ENCODE data around the gene WDR1.

Gene WDR1

DNA sequence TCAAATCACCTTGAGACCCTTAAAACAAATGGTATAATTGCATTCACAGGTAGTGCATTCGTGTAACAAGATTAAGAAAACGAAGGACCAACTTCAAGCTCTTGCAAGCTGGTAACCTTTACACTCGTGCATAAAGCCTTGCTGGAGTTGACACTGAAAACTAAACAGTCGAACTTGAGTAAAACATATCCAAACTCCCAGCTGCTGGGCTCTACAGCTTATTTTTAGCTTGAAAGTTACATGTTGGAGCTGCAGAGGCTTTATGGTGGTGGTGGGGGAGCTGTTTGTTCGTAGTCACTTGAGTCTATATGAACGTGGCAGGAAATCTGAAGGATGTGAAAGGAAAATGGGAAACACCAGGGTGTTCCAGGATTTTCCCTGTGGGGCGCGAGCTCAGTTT lies 2.7 kb upstream of the WDR1 start:
- Histone ChIP-seq H3F3A (ENCODE audit: insufficient read depth, low read length) (no peaks in the 10 kb centered on the region), H4K20me1 (ENCODE audit: insufficient read depth, low read length) (no peaks in the 10 kb centered on the region), H3K4me3 (ENCODE audit: low read depth, low read length, poor library complexity, severe bottlenecking) (no peak overlapping the region), H2AFZ (ENCODE audit: low read length) (no peak overlapping the region), H3K4me2 (ENCODE audit: low read length) (no peak overlapping the region), H3K9ac (ENCODE audit: low read length) (no peak overlapping the region), H3K9me3 (ENCODE audit: low read length) (no peaks in the 10 kb centered on the region), H3K27me3 (ENCODE audit: insufficient read depth, low read length) (no peaks in the 10 kb centered on the region), H3K4me1 (ENCODE audit: insufficient read depth, low read length, severe bottlenecking) (peaks cover 21% of the 10 kb centered on the region), H3K79me2 (ENCODE audit: insufficient read depth, low read length) (no peaks in the 10 kb centered on the region), H3K9me2 (ENCODE audit: low read depth, low read length) (no peaks in the 10 kb centered on the region), H3K36me3 (ENCODE audit: insufficient read depth, low read length) (peaks cover 14% of the 10 kb centered on the region), H3K27ac (ENCODE audit: low read depth, low read length, poor library complexity, severe bottlenecking) (no peak overlapping the region)
- TF ChIP-seq, protein P1, sequence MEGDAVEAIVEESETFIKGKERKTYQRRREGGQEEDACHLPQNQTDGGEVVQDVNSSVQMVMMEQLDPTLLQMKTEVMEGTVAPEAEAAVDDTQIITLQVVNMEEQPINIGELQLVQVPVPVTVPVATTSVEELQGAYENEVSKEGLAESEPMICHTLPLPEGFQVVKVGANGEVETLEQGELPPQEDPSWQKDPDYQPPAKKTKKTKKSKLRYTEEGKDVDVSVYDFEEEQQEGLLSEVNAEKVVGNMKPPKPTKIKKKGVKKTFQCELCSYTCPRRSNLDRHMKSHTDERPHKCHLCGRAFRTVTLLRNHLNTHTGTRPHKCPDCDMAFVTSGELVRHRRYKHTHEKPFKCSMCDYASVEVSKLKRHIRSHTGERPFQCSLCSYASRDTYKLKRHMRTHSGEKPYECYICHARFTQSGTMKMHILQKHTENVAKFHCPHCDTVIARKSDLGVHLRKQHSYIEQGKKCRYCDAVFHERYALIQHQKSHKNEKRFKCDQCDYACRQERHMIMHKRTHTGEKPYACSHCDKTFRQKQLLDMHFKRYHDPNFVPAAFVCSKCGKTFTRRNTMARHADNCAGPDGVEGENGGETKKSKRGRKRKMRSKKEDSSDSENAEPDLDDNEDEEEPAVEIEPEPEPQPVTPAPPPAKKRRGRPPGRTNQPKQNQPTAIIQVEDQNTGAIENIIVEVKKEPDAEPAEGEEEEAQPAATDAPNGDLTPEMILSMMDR (IDR thresholded peaks at IDR 0.05; ENCODE audit: low read length) = no peak
- TF ChIP-seq EZH2 (IDR thresholded peaks at IDR 0.05; ENCODE audit: borderline replicate concordance, low read length) = no peak

DNA sequence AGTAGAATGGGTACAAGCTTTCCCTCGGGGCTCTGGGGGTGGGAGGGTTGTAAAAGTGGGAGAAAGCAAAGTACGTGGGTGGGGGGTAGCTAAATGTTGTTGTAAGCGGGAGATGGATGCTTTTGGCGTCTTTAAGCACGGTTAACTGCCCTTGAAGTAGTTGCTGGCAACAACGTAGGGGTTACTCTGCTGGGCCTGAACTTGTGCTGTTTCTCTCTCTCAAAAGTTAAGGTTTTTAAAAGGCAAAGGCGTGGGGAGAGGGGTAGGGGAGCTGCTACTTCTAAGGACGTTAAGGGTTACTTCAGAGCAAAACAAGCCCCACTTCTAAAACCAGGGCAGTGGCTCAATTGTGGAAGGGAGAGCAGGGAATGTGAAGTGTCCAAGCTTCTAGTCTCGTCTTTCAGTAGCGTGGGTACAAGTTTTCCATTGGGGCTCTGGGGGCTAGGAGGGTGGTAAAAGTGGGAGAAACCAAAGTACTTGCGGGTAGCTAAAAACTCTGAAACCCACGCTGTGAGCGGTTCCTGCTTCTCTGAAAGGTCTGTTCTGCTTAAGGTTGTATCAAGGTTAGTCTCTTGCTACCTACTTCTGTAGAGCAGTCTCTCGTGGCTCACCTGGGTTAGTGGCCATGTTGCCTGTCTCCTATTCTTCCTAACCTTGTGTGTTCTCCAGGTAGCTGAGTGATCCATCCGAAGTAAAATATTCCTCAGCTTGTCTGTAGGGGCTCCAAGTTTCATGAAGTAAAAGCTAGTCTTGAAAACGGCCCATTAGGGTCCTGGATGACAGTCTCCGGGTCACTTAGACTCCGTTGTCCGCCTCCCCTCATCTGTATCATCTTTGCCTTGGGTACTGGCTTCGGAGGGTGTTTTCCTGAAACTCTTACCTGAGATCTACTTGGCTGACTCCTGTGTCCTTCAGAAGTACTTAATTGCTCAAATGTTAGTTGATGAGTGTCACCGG lies 1.7 kb upstream of the WDR1 start:
- Histone ChIP-seq H3K9me2 (ENCODE audit: low read depth, low read length) (no peaks in the 10 kb centered on the region), H4K20me1 (ENCODE audit: insufficient read depth, low read length) (no peaks in the 10 kb centered on the region), H3K9ac (ENCODE audit: low read length) (peak overlapping the region; percentile 81; the same call in 1 of the 2 replicates), H3F3A (ENCODE audit: insufficient read depth, low read length) (no peaks in the 10 kb centered on the region), H3K4me1 (ENCODE audit: insufficient read depth, low read length, severe bottlenecking) (peaks cover 21% of the 10 kb centered on the region), H3K4me3 (ENCODE audit: low read depth, low read length, poor library complexity, severe bottlenecking) (peak overlapping the region; percentile 89), H3K27ac (ENCODE audit: low read depth, low read length, poor library complexity, severe bottlenecking) (no peak overlapping the region), H3K36me3 (ENCODE audit: insufficient read depth, low read length) (peaks cover 23% of the 10 kb centered on the region), H3K4me2 (ENCODE audit: low read length) (peak overlapping the region; percentile 73), H2AFZ (ENCODE audit: low read length) (no peak overlapping the region), H3K79me2 (ENCODE audit: insufficient read depth, low read length) (no peaks in the 10 kb centered on the region), H3K27me3 (ENCODE audit: insufficient read depth, low read length) (no peaks in the 10 kb centered on the region), H3K9me3 (ENCODE audit: low read length) (no peaks in the 10 kb centered on the region)
- TF ChIP-seq, protein P1 (IDR thresholded peaks at IDR 0.05; ENCODE audit: low read length) = no peak
- no peak for TF ChIP-seq EZH2 (IDR thresholded peaks at IDR 0.05; ENCODE audit: borderline replicate concordance, low read length)

DNA sequence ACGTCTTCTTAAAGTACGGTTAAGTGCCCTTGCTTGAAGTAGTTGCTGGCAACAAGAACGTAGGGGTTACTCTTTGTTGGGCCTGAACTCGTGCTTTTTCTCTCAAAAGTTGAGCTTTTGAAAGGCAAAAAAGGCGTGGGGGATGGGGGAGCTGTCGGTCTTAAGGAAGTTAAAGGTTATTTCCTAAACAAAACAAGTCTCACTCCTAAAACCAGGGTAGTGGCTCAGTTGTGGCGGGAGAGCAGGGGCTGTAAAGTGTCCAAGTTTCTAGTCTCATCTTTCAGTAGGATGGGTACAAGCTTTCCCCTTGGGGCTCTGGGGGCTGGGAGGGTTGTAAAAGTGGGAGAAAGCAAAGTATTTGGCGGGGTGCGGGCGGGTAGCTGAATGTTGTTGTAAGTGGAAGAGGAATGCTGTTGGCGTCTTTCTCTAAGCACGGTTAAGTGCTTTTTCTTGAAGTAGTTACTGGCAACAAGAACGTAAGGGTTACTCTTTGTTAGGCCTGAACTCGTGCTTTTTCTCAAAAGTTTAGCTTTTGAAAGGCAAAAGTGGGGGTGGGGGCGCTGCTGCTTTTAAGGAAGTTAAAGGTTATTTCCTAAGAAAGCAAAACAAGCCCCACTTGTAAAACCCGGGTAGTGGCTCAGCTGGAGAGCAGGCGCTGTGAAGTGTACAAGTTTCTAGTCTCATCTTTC lies 904 bp upstream of the WDR1 start:
- H3K4me1 ChIP-seq (ENCODE audit: insufficient read depth, low read length, severe bottlenecking) = peaks cover 21% of the 10 kb centered on the region
- no peaks in the 10 kb centered on the region for H3K9me2 ChIP-seq (ENCODE audit: low read depth, low read length)
- no peak overlapping the region for H2AFZ ChIP-seq (ENCODE audit: low read length)
- no peaks in the 10 kb centered on the region for H3F3A ChIP-seq (ENCODE audit: insufficient read depth, low read length)
- H3K9ac ChIP-seq (ENCODE audit: low read length) = peak overlapping the region; percentile 81
- TF ChIP-seq EZH2 (IDR thresholded peaks at IDR 0.05; ENCODE audit: borderline replicate concordance, low read length) = no peak
- TF ChIP-seq, protein P1 (IDR thresholded peaks at IDR 0.05; ENCODE audit: low read length) = no peak
- H3K36me3 ChIP-seq (ENCODE audit: insufficient read depth, low read length) = peaks cover 31% of the 10 kb centered on the region
- no peaks in the 10 kb centered on the region for H3K27me3 ChIP-seq (ENCODE audit: insufficient read depth, low read length)
- H3K79me2 ChIP-seq (ENCODE audit: insufficient read depth, low read length) = no peaks in the 10 kb centered on the region
- peak overlapping the region; percentile 69 for H3K27ac ChIP-seq (ENCODE audit: low read depth, low read length, poor library complexity, severe bottlenecking)
- no peaks in the 10 kb centered on the region for H3K9me3 ChIP-seq (ENCODE audit: low read length)
- H4K20me1 ChIP-seq (ENCODE audit: insufficient read depth, low read length) = no peaks in the 10 kb centered on the region
- peak overlapping the region; percentile 89 for H3K4me3 ChIP-seq (ENCODE audit: low read depth, low read length, poor library complexity, severe bottlenecking)
- peak overlapping the region; percentile 73 for H3K4me2 ChIP-seq (ENCODE audit: low read length)

Data from OCI-LY1 (cell line).